Thyroid gland (tissue), 4 donors: ENCODE results near the gene EPN3.

ENCODE experiments used
- POLR2A ChIP-seq, 2 donors: fragments of 450-650 bp; IDR thresholded peaks; one replicate each; pipeline ENCODE4 v1.6.1; 2017; ENCODE audit warnings: antibody characterized with exemption in 2 of 2, mild to moderate bottlenecking in 2 of 2, moderate library complexity in 1 of 2
- TF ChIP-seq, protein P1 (sequence below), 6 experiments: fragments of 200-600 bp in 3 of 6; fragments of 450-650 bp in 3 of 6; sonication (generic) in 3 of 6; IDR thresholded peaks; one replicate each; pipeline ENCODE4 v1.5.1; 2016 to 2019; ENCODE audit warnings: antibody characterized with exemption in 6 of 6, mild to moderate bottlenecking in 2 of 6, inconsistent platforms in 1 of 6, moderate library complexity in 1 of 6

DNA sequence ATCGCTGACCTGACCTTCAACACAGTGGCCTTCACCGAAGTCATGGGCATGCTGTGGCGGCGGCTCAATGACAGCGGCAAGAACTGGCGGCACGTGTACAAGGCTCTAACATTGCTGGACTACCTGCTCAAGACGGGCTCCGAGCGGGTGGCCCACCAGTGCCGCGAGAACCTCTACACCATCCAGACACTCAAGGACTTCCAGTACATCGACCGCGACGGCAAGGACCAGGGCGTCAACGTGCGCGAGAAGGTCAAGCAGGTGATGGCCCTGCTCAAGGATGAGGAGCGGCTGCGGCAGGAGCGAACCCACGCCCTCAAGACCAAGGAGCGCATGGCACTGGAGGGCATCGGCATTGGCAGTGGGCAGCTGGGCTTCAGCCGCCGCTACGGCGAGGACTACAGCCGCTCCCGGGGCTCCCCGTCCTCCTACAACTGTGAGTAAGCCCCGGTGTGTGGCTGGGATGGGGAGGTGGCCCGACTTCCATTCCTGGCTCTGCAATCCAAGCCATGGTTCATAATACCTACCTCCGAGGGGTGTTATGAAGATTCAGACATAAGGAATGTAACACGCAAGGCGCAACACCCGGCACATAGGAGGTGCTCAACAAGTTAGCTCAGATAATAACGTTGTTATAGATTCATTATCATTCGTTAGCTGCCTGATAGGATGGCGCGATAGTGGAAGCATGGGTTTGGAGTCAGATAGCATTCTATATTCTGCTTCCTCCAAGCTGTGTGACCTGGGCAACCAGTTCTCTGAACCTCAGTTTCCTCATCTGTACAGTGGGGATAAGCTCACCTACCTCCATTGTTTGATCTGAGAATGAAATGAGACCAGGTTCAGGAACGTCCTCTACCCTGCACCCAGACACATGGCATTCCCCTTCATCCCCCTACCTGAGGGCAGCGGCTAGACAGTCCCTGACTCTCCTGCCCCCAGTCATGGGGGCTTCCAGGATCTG, 4.4 kb downstream of the EPN3 start:
- TF ChIP-seq, protein P1, sequence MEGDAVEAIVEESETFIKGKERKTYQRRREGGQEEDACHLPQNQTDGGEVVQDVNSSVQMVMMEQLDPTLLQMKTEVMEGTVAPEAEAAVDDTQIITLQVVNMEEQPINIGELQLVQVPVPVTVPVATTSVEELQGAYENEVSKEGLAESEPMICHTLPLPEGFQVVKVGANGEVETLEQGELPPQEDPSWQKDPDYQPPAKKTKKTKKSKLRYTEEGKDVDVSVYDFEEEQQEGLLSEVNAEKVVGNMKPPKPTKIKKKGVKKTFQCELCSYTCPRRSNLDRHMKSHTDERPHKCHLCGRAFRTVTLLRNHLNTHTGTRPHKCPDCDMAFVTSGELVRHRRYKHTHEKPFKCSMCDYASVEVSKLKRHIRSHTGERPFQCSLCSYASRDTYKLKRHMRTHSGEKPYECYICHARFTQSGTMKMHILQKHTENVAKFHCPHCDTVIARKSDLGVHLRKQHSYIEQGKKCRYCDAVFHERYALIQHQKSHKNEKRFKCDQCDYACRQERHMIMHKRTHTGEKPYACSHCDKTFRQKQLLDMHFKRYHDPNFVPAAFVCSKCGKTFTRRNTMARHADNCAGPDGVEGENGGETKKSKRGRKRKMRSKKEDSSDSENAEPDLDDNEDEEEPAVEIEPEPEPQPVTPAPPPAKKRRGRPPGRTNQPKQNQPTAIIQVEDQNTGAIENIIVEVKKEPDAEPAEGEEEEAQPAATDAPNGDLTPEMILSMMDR (IDR thresholded peaks at IDR 0.05) = no peak
- TF ChIP-seq POLR2A (IDR thresholded peaks at IDR 0.05) = no peak
